Activated CD4-positive, alpha-beta T cell treated with anti-CD3 and anti-CD28 coated beads, Interleukin-2, amount 50 U/mL, for 1 hour (primary cell): ENCODE measurements around the gene NELFA.

ENCODE experiments used
- DNase-seq: peaks from one replicate; pipeline ENCODE4 v3.0.0-alpha.2; 2020

The NELFA gene

DNA sequence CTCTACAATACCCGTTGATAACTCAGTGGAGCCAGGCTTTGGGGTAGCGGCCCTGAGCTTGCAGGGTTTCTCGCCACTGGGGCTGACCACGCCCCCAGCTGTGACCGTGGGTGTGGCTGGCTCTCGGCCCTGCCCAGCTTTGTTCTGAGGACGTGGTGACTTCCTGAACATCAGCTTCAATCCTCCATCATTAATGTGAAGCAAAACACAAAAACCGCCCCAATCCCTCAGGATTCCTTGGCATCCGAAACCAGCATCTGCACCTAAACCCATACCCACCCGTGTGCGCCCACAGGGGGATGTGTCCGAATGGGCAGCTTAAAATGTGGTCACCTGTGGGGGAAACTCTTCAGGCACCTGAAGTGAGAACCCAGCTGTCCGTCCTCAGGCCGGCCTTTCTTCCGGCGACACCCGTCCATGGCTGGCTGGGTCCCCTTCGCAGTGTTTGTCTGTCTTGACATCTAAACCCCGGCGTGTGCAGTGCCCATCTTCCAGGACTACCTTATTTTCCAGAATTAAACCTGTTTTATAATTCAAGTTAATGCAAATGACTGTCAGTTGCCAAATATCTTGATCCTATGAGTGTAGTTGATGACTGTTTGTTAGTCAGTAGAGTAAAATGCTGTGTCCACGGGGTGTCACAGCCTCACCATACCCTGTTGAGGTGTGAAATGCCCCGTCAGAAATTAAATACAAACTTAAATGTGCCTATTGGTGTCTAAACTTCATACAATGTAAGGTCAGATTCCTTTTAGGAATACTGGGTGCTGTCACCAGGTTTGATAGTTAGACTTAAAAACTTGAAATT, 27.3 kb downstream of the NELFA start:
- no peak for DNase-seq

DNA sequence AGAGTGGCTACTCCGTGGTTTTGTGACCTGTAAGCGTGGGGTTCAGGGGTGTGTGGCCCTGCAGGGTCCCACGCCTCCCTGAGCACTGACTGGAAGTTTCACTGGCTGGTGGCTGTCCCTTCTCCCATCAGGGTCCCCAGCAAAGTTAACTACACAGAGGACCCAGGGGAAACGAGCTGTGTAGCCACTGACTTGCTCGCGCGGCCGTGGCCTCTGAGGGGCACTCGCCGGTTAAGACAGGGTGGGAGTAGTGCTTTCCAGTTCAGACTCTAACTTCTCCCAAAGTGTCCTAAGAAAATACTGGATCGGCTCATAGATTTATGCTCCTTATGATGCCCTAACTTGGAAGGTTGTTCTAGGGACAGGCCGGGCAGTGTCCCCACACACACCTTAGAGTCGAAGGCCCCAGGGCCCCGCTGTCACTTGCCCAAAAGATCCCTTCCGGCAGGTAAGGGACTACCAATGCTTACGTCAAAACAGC, 28.2 kb downstream of the NELFA start:
- no peak for DNase-seq

GRCh38 chr4:1979477-1980196, 29.1 kb downstream of the NELFA start:
- no peak for DNase-seq

- DNase-seq: no peak
These were observed 29.9 kb downstream of the NELFA start for GRCh38 chr4:1978741-1979476.

- no peak for DNase-seq
These were observed 30.5 kb downstream of the NELFA start for GRCh38 chr4:1978226-1978625.

DNA sequence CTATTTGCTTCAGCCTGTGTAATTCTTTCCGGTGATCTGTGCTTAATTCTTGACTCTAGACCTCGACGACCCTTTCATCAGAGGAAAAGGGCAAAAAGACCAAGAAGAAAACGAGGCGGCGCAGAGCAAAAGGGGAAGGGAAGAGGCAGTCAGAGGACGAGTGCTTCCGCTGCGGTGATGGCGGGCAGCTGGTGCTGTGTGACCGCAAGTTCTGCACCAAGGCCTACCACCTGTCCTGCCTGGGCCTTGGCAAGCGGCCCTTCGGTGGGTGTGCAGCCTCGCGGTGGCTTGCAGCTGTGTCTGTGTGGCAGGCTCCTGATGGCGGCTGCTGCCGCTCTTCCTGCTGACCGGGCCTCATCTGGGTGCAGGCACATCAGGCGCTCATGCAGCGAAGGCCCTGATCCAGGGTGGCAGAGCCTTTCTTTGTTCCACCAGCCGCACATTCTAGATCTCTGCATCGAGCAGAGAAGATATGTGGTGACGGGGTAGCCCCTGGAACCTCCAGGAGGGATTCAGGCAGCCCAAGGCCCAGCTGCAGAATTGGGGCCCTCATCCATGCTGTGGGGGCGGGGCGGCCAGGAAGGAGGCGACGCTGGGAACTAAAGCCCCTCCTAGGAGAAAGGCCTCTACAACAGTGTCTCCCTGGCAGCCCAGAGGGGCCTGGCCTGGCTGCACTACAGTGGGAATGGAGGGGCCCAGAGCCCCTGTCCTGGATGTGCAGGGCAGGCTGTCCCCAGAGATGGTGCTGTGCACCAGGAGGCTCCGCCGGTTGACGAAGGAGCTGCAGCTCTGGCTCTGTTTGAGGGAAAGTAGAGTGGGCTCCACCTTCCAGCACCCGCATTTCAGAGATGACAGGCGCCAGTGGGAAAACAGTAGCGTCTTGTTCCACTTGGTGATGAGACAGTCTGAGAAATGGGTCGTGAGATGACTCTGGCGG, 32.1 kb downstream of the NELFA start:
- DNase-seq: no peak

- DNase-seq: no peak
These were observed 32.9 kb downstream of the NELFA start for GRCh38 chr4:1975880-1976279.

GRCh38 chr4:1975391-1975801, 33.4 kb downstream of the NELFA start:
- no peak for DNase-seq

- DNase-seq: no peak
These were observed 33.9 kb downstream of the NELFA start for GRCh38 chr4:1974840-1975239.

DNA sequence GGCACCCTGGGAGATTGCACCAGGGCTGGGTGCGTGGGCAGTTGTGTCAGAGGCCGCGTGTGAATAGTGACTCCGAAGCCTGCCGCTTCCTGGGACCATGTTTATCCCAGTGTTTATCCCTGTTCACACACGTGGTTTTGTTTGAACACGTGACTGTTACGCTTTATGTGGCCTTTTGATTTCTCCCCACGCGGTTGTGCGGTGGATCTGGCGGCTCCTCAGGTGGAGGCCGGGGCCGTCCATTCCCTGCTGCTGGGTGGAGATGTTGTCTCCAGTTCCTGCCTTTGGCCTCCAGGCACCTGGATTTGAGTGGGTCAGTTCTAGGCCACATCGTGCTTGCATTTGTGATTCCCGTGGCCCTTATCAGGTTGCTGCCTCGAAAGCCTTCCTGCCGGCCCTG, 35.1 kb downstream of the NELFA start:
- no peak for DNase-seq

- DNase-seq: no peak
These were observed 35.6 kb downstream of the NELFA start for GRCh38 chr4:1973218-1973617.

DNA sequence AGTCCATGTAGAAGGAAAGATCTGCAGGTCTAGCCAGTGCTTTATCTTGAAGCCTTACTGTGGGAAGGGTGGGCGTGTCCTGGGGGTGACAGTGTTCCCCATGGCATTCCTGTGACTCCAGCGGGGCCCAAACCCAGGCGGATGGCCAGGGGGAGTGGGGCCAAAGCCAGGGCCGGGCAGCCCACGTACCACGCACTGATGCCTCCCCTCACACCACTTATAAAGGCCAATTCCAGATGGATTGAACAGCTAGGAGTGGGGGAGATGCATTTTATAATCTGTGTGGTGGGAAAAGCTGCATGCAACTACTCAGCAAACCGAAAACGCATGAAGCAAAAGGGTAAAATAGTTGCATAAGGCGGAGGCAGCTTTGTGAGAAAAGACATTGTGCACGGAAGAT, 36.4 kb downstream of the NELFA start:
- no peak for DNase-seq

- no peak for DNase-seq
These were observed 37.1 kb downstream of the NELFA start for GRCh38 chr4:1971456-1972200.

DNA sequence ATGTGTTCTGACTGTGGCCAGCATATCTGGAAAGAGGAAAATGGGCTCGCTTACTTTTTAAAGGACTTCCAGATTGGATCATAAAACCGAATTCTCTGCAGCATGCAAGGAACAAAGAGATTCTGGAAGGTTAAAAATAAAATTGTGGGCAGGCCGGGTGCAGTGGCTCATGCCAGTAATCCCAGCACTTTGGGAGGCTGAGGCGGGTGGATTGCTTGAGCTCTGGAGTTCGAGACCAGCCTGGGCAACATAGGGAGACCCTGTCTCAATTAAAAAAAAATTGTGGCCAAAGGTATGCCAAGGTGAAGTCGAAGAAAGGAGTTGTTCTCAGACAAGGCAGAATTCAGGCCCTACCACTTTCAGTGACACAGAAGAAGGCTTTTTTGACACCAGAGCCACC, 37.8 kb downstream of the NELFA start:
- DNase-seq: no peak

DNA sequence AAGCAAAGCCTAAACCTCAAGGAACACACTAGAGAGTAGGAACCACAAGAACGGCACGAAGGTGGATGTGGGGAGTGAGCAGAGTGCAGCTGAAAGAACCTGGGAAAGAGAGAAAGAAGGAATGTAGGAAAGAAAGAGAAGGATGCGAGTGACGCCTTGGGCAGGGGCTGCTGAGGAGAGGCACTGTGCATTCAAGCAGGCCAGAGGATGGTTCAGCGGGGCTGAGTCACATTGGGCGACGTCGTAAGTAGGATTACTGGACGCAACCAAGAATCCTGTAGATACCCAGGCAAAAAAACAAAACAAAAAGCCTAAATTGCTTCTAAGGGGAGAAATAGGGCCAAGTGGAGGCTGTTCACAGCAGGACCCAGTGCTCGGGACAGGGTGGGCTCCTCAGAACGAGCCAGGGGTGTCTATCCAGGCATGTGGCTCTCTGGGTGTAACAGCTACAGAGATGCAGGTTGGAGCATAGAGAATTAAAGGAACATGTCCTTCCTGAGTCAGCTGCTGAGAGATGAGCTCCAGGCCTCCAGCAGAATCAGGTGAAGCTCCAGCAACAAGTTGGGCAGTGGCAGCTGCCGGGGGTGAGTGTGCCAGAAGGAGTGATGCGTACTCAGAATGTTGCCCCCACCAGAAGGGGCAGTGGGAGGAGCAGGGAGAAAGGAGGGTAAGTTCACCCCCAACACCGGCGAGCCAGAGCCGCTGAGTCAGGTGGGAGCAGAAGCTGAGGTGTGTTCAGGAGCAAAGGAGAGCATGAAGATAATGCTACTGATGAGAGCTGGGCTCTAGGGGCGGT, 38.6 kb downstream of the NELFA start:
- no peak for DNase-seq

DNA sequence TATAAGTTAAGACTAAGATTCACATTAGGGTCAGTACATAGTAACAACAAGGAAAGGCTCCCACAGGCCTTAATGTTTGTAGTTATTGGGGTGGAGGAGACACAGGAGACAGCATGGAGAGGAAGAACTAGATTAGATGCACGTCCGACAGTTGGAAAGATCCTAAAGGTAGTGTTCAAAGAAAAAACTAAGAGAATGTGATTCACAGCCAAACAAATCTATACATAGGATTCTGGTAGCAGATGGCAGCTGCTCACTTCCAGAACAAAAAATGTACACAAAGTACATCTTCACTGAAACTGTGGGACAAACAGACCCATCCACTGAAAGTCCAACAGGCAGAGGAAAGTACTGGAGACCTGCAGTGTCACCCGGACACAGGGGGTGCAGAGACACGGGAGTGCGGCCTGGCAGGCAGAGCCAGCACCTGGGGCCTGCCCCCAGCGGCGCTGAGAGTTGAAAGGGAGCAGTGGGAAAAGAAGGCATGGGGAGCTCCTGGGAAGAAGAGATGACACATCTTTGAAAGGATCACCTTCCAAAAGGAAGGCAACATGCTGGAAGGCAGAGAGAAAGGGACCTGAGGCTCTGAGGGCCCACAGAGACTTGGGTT, 40.0 kb downstream of the NELFA start:
- DNase-seq: no peak

GRCh38 chr4:1967512-1968149, 41.1 kb downstream of the NELFA start:
- DNase-seq: no peak

DNA sequence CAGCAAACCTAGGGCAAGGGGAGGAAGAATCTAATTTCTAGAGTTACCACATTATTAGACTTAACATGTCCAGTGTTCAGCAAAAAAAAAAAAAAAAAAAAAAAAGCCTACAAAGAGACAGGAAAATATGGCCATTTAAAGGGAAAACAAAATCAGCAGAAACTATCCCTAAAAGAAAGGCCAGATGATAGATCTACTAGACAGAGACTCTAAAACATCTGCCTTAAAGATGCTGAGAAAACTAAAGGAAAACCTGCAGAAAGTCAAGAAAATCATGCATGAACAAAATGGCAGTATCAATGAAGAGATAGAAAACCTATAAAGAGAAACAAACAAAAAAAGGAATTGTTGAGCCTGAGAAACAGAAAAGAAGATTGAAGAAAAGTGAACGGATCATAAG, 43.8 kb downstream of the NELFA start:
- DNase-seq: no peak

DNA sequence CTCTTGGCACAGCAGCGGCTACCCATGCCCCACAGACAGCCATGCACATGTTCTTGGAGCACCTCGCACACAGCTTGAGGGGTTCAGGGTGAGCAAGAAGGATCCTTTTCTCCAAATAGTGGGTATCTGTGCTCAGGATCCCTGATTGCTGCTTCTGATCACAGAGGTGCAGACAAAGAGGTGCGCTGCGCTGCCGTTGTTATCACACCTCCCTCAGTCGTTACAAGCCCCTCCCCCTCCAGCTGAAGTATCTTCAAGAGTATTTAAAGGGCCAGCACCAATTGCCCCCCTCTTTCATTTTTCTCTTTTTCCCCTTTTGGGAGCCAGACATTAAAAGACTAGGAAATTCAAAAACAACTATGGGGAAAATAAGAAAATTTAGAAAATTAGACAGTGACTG, 44.3 kb downstream of the NELFA start:
- DNase-seq: no peak

- DNase-seq: no peak
These were observed 45.8 kb downstream of the NELFA start for GRCh38 chr4:1962980-1963379.
